K562 treated with DMSO at 1 percent for 12 hours (cell line): ENCODE results near the gene TMED9. TPM values are rescaled to one million over a fixed set of nuclear protein-coding genes. Genes with fewer than 3 reads are reported as not detected.

Source experiments
- total RNA-seq: library from RNA; unstranded; fragments of 300-600 nt; gene quantifications from 2 replicates; pipeline ENCODE4 v1.2.3, GENCODE V29; 2022; ENCODE audit not compliant: insufficient read depth

Gene TMED9
- 338 and 344 TPM in 2 replicates for total RNA-seq

DNA sequence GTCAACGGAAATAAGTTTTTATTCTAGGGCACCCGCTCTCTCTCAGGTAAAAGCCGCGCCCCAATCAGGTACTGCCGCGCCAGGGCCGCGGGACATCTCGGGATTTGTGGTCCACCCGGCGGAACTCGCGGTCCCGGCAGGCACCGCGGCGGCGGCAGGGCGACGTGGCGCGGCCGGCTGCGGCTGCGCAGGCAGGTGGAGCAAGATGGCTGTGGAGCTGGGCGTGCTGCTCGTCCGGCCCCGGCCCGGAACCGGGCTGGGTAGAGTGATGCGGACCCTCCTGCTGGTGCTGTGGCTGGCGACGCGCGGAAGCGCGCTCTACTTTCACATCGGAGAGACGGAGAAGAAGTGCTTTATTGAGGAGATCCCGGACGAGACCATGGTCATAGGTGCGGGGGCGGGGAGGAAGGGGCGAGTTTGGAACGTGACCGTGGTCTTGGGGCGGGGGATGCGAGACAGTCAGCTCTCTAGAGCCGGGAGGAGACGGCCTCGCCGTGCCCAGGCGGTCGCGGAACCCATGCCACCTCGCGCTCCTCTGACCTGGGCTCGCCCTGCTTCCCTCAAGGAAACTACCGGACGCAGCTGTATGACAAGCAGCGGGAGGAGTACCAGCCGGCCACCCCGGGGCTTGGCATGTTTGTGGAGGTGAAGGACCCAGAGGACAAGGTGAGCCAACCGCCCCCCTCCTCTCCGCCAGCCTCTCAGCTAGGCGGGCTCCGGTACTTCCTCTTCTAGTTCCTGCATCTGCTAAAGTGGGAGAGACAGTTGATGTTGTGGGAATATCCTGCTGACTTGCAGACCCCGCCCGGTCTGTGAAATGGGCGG is at the start of gene TMED9:
TSS of gene TMED9 (plus strand) at position 194 of the 825 bp plus-strand sequence. CDS start at position 206, 12 bp downstream.

DNA sequence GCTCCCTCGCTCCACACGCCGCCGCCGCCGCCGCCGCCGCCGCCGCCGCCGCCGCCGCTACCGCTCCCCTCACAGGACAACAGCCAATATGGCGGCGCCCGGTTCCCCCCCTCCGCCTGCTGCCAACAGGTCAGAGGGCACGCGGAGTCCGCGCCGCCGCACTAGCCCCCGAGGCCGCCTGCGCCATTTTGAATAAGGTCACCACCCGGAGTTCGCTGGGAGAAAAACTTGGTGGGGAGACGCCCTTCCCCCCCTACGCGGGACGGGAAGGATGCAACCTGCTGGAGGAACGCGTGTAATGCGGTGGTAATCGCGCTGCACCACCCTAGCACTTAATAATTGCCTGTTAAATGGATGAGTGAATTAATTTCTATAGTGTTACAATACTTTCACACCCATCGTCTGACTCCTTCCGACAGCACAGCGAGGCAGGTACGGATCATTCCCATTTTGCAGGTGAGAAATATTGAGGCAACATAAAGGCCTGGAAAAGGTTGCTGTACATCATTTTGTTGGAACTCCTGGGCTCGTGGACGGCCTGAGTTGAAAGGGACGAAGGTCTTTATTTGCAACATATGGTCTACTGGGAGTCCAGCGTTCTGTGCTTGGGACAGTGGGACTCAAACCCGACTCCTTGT is 37.4 kb upstream of the TMED9 start, which contains the start of gene FAM193B:
TSS of gene FAM193B (minus strand) at position 90 of the 638 bp plus-strand sequence. CDS start 105 bp downstream, outside the sequence.

DNA sequence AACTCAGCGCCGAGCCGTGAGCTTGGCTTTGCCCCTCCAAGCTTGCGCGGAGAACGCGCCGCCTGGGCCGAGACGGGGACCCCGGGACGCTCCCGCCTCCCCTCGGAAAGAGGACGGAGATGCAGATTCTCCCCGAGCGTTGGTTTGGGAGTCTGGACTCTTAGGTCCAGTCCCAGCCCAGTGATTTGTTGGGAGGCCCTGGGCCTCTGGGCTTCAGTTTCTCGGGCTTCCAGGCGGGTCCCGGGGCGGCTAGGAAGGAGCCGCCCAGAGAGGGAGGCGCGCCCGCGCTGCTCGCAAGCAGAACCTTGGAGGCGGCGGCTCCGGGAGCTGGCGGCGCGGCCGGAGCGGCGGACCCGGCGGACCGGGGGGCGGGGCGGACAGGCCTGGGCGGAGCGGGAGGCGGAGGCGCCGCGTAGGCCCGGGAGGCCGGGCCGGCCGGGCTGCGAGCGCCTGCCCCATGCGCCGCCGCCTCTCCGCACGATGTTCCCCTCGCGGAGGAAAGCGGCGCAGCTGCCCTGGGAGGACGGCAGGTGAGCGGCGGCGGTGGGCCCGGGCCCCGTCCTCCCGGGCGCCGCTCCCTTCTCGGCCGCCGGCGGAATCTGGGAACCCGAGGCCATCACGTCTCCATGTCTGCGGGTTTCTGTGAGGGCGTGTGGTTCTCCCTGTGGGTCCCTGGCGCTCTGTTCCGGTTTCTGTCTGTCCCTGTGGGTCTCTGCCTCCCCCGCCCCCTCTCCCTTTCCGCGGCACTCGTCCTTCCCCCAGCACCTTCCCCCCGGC is 7.9 kb downstream of the TMED9 start, which contains the start of gene B4GALT7:
TSS of gene B4GALT7 (plus strand) at position 402 of the 777 bp plus-strand sequence. CDS start at position 481, 79 bp downstream.

Other genes with a start within 250 kb of the TMED9 start
- 338 and 355 TPM in 2 replicates for gene LMAN2, start 240.5 kb upstream of the TMED9 start, total RNA-seq
- 64.6 and 74.6 TPM in 2 replicates for gene RGS14, start 234.3 kb upstream of the TMED9 start, total RNA-seq
- gene SLC34A1, start 207.8 kb upstream of the TMED9 start, total RNA-seq: not detected in 2 replicates
- gene PFN3, start 191.5 kb upstream of the TMED9 start, total RNA-seq: not detected in 2 replicates
- 8.4 and 19.7 TPM in 2 replicates for gene F12, start 182.6 kb upstream of the TMED9 start, total RNA-seq
- gene GRK6, start 165.5 kb upstream of the TMED9 start, total RNA-seq: 60.6 and 81.9 TPM in 2 replicates
- gene PRR7, start 145.4 kb upstream of the TMED9 start, total RNA-seq: 4.1 and 8.5 TPM in 2 replicates
- gene DBN1, start 118.6 kb upstream of the TMED9 start, total RNA-seq: 24.1 and 40.0 TPM in 2 replicates
- 107 and 141 TPM in 2 replicates for gene PDLIM7, start 94.6 kb upstream of the TMED9 start, total RNA-seq
- 8.1 and 29.1 TPM in 2 replicates for gene DOK3, start 82.4 kb upstream of the TMED9 start, total RNA-seq
- 100 and 113 TPM in 2 replicates for gene DDX41, start 75.2 kb upstream of the TMED9 start, total RNA-seq
- gene FAM193B, start 37.6 kb upstream of the TMED9 start, total RNA-seq: 23.8 and 52.9 TPM in 2 replicates
- 22.9 and 23.1 TPM in 2 replicates for gene B4GALT7, start 7.9 kb downstream of the TMED9 start, total RNA-seq
- gene FAM153A, start 190.7 kb downstream of the TMED9 start, total RNA-seq: not detected in 2 replicates